Measurements from ENCODE around the gene MEP1A.
A peak's percentile ranks its signal among the peaks of the same experiment; 100 is the strongest.
"Not testable (repeated sequence)": the region's sequence is repeated elsewhere in the genome, so short reads cannot be mapped to it uniquely, and the experiment has no call there.

Gene MEP1A

DNA sequence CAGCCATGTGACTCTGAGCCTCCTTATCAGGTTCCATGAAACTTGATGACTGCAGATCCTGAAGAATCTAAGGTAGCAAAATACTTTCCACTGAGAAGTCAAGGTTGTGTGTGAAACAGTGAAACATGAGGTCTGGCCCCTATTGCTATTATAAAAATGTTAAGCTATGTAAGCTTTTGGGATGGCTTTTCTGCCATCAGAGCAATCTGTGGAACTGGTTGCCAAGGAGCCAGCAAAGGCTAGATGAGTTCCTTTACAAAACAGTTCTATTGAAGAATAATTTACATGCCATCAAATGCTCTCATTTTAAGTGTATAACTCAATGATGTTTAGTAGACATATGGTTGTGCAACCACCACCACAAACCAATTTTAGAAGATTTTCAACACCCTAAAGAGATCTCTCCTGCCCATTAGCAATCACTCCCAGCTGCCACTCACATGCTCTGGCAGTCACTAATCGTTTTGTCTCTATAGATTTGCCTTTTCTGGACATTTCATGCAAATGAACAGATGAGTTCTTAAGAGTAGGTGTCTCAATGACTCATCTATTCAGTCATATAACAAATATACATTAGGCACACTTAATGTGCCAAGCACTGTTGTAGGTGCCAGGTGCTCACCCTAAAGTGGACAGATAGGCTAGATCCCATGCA, 19.9 kb upstream of the MEP1A start:
- H3K4me3 ChIP-seq (ENCODE audit: low read depth, low read length): no peak overlapping the region
- DNase-seq (ENCODE audit: low read depth): no peak

GRCh38 chr6:46774736-46775135, 18.5 kb upstream of the MEP1A start:
- not testable (repeated sequence) for H3K4me3 ChIP-seq (ENCODE audit: low read depth, low read length); DNase-seq (ENCODE audit: low read depth)

GRCh38 chr6:46776070-46776712, 17.0 kb upstream of the MEP1A start:
- H3K4me3 ChIP-seq (ENCODE audit: low read depth, low read length): no peak overlapping the region
- DNase-seq (ENCODE audit: low read depth): no peak

DNA sequence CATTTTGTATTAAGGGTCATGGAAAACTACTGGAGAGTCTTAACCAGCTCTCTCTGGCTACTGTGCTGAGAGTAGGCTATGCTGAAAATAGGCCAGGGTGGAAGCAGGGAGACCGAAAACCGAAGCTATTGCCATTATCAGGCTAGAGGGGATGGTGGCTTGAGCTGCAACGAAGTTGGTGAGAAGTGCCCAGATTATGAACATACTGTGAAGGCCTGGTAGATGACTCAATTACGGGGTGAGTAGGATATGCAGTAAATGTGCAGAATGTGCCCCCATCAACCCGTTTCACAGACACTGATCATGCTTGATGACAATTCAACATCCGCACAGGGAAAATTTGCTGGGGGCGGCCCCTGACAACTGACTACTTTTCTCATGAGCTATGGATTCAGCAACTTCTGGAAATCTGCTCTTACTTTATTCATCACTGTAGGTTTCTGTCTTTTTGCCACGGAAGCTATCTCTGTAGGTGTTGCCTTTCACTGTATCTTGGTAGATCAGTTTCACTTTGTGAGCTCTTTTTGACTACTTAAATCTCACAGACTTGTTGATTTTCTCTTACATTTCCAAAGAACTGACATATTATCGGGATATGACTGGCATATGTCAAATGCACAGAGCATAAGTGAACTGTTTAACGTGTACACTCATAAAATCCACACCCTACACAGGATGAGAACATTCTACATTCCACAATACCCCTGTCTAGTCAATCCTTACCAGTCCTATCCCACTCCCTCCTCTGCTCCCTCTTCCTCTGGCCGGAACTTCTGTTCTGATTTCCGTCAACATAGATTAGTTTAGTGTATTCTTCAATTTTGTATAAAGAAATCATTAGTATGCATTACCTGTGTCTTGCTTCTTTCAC, 15.5 kb upstream of the MEP1A start:
- DNase-seq (ENCODE audit: low read depth): no peak
- no peak overlapping the region for H3K4me3 ChIP-seq (ENCODE audit: low read depth, low read length)

DNA sequence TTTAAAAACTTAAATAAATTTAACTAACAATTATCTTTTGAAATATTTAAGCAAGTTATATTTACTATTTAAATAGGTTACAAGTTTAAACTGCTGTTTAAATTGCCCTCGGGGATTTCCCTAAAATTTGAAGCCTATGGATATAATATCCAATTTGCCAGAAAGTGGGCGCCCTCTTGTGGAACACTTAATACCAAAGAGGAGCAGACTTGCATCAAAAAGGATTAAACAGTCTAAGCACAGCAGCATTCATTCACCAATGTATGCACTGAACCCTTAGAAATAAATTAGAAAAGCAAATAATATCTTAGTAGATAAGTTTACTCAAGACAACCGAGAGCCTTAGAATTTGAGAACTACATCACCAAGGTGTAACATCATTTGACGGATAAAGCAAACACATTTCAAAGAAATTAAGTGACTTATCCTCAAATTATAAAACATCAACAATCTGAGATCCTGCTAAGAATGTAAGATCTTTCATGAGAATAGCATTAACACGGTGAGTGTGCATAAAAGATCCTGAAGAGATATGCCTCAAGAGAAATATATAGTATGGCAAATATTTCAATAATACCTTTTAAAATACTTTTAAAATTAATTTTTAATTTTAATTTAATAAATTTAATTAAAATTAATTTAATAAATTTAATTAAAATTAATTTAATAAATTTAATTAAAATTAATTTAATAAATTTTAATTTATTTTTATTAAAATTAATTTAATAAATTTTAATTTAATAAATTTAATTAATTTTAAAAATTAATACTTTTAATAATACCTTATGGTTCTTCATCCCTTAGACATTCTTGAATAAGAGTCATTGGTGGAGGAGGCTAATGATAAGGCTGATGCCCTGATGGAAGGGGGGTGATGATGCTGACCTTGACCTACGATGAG, 11.5 kb upstream of the MEP1A start:
- DNase-seq (ENCODE audit: low read depth): peak; percentile 1

GRCh38 chr6:46784535-46784934, 8.7 kb upstream of the MEP1A start:
- H3K4me3 ChIP-seq (ENCODE audit: low read depth, low read length): no peak overlapping the region
- no peak for DNase-seq (ENCODE audit: low read depth)

More for the DNA sequence above, 11.5 kb upstream of the MEP1A start:
- no peak overlapping the region for H3K4me3 ChIP-seq (ENCODE audit: low read depth, low read length)

DNA sequence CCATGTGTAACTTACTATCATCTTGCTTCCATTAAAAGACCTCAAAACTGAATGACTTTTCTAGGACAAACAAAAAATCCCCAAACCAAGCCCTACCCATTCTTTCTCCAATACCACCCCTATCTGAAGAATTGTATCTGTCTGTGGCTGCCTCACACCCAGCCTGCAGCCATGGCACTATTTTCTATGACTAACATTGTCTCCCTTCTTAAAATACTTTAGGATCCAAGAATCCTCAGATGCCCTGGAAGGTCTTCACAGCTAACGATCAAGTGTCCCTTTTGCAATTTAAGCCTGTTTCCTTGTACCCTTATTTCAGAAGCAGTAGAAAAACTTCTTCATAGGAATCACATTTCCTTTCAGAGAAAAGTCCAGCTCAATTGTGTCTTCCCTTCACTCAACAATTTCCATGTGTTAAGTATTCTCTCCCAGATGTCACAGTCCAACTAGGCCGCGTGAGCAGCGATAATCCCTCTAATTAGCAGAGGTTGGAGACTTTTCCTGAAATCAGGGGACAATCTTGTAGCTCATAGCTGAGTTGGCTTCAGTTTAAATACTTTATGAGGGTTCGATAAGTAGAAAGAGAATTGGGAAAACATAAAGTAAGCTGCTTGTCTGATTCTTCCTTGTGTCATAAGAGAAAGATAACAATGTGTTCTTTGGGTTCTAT, 5.2 kb upstream of the MEP1A start:
- no peak for DNase-seq (ENCODE audit: low read depth)
- no peak overlapping the region for H3K4me3 ChIP-seq (ENCODE audit: low read depth, low read length)

DNA sequence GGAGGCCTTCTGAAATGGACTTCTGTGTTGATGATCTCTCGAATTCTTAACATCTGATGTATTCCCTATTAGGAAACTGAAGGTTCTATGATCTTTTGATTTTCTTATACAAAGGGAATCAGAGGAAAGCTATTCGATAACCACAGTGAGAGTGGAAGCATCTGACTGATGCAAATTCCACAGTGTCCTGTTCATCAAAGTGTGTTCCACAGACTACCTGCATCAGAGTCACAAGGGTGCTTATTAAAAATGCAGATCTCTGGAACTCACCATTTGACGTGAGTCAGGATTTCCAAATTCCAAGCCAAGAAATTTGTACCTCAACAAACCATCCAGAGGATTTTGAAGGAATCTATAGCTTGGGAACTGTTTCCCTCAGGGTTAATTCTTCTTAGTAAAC, 4.4 kb upstream of the MEP1A start:
- DNase-seq (ENCODE audit: low read depth): no peak
- H3K4me3 ChIP-seq (ENCODE audit: low read depth, low read length): no peak overlapping the region

DNA sequence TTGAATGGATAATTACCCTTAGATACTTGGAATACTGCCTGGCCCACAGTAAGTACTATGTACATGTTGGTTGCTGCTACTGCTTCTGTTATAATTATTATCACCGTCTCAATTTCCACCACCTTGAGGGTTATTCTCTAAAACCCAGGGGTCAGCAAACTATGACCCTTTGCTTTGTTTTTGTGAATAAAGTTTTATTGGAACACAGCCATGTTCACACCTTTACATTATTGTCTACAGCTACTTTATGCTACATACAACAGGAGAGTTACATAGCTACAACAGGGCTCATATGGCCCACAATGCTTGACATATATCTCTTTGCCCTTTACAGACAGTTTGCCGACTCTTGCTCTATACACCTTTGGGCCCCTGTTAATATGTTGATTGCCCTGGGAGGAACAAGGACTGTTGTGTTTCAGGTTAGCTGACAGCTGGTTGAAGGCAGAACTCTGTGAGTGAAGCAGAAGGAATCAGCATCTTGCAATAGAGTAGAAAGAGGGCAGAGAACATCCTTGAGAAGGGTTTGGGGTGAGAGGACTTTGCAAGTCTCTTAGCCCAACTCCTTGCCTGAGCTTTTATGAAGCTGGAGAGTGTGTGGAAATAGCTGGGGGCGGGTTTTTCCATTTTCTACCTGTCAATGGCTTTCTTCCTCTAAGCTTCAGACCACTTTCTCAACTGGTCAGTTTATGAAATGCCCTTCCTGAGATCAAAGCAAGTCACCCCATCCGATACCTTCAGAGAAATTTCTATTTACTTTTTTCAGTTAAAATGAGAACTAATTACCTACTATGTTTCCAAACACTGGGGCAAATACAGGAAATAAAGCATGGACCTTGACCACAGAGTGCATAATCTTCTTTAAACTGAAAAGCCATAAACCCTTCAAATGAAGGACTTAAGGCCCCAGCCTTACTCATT, 3.5 kb upstream of the MEP1A start:
- no peak for DNase-seq (ENCODE audit: low read depth)
- no peak overlapping the region for H3K4me3 ChIP-seq (ENCODE audit: low read depth, low read length)

GRCh38 chr6:46790355-46790874, 2.8 kb upstream of the MEP1A start:
- no peak overlapping the region for H3K4me3 ChIP-seq (ENCODE audit: low read depth, low read length)
- DNase-seq (ENCODE audit: low read depth): no peak

GRCh38 chr6:46792635-46793034, 554 bp upstream of the MEP1A start:
- no peak overlapping the region for H3K4me3 ChIP-seq (ENCODE audit: low read depth, low read length)
- DNase-seq (ENCODE audit: low read depth): no peak

DNA sequence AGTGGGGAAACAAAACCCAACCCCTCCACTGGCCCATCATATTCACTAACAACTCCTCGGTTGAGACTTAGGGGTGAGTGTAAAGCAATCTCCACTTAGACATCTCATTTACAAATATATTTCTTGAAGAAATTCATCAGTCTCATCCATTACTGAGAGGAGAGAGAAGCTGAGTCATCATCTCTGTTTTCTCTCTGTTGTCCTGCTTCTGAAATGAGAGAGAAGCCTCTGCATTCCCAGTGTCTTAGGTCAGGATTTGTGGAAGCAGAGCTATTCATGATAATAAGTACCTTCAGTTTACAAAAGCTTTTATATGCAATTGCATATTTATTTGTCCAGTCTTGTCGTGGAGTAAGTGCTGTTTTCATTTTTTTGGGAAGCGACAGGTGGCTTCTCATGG, 879 bp downstream of the MEP1A start:
- no peak for DNase-seq (ENCODE audit: low read depth)
- H3K4me3 ChIP-seq (ENCODE audit: low read depth, low read length): no peak overlapping the region

- DNase-seq (ENCODE audit: low read depth): no peak
Observed at GRCh38 chr6:46795816-46796215, 2.6 kb downstream of the MEP1A start.

GRCh38 chr6:46796848-46797580, 3.8 kb downstream of the MEP1A start:
- DNase-seq (ENCODE audit: low read depth): no peak

More at GRCh38 chr6:46795816-46796215, 2.6 kb downstream of the MEP1A start:
- H3K4me3 ChIP-seq (ENCODE audit: low read depth, low read length): no peak overlapping the region

GRCh38 chr6:46799657-46800056, 6.5 kb downstream of the MEP1A start:
- no peak for DNase-seq (ENCODE audit: low read depth)
- no peak overlapping the region for H3K4me3 ChIP-seq (ENCODE audit: low read depth, low read length)

More at GRCh38 chr6:46796848-46797580, 3.8 kb downstream of the MEP1A start:
- H3K4me3 ChIP-seq (ENCODE audit: low read depth, low read length): no peak overlapping the region

DNA sequence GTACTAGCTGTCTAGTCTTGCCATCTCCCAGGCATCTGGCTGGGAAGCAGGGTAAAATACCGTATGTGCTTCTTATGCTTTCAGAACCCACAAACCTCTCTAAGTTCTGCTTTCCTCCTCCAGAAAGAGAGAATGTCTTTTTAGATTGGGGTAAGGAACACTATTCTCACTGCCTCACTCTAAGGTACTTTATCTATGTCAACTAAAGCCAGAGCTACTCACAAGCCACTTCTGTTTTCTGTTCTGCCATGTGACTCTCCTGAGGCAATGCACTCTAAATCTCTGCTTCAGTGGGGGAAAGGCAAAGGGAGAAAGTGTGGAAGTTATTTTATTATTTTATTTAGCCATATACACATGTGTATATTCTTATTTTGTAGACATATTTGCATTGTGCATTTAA, 15.6 kb downstream of the MEP1A start:
- no peak overlapping the region for H3K4me3 ChIP-seq (ENCODE audit: low read depth, low read length)
- no peak for DNase-seq (ENCODE audit: low read depth)

GRCh38 chr6:46815130-46815529, 21.9 kb downstream of the MEP1A start:
- H3K4me3 ChIP-seq (ENCODE audit: low read depth, low read length): no peak overlapping the region
- no peak for DNase-seq (ENCODE audit: low read depth)
